GM18951 (cell line): Measurements from ENCODE around the gene NCS1.

ENCODE experiments used
- POLR2A ChIP-seq: IDR thresholded peaks from 4 replicates; pipeline ENCODE4 v1.6.1; 2011; ENCODE audit warnings: mild to moderate bottlenecking; ENCODE audit not compliant: insufficient read length, insufficient read depth; ENCODE audit errors: extremely low read depth
- in situ Hi-C: fragments of 300-500 bp; cut with MboI; formaldehyde crosslinking; loops from one replicate; pipeline ENCODE4 v1.12.0; 2022; ENCODE audit warnings: low sequenced_read_pairs, mixed read lengths, inconsistent platforms; ENCODE audit not compliant: unreplicated experiment

NCS1 gene

GRCh38 chr9:130176760-130177159 is 4.6 kb downstream of the NCS1 start:
- in situ Hi-C loops = no loop called here
- TF ChIP-seq POLR2A = no peak

- in situ Hi-C loops = no loop called here
- no peak for TF ChIP-seq POLR2A
Observed at GRCh38 chr9:130177898-130178805, 5.9 kb downstream of the NCS1 start.

- in situ Hi-C loops = no loop called here
- TF ChIP-seq POLR2A = no peak
Observed at GRCh38 chr9:130179331-130179907, 7.2 kb downstream of the NCS1 start.

- in situ Hi-C loops = no loop called here
- TF ChIP-seq POLR2A = no peak
Observed at GRCh38 chr9:130180516-130180915, 8.3 kb downstream of the NCS1 start.

- TF ChIP-seq POLR2A = no peak
- in situ Hi-C loops = no loop called here
Observed at GRCh38 chr9:130181678-130182380, 9.6 kb downstream of the NCS1 start.

GRCh38 chr9:130182381-130182909 is 10.2 kb downstream of the NCS1 start:
- in situ Hi-C loops = no loop called here
- TF ChIP-seq POLR2A = no peak

GRCh38 chr9:130183133-130183762 is 11.0 kb downstream of the NCS1 start:
- in situ Hi-C loops = no loop called here
- no peak for TF ChIP-seq POLR2A

- in situ Hi-C loops = no loop called here
- no peak for TF ChIP-seq POLR2A
Observed at GRCh38 chr9:130185017-130185416, 12.8 kb downstream of the NCS1 start.

GRCh38 chr9:130185490-130186031 is 13.4 kb downstream of the NCS1 start:
- in situ Hi-C loops = no loop called here
- TF ChIP-seq POLR2A = no peak

- in situ Hi-C loops = no loop called here
- no peak for TF ChIP-seq POLR2A
Observed at GRCh38 chr9:130186051-130186450, 13.8 kb downstream of the NCS1 start.

- no peak for TF ChIP-seq POLR2A
- in situ Hi-C loops = no loop called here
Observed at GRCh38 chr9:130186839-130187522, 14.8 kb downstream of the NCS1 start.

GRCh38 chr9:130187523-130187846 is 15.3 kb downstream of the NCS1 start:
- in situ Hi-C loops = no loop called here
- no peak for TF ChIP-seq POLR2A
